K562 (cell line): ENCODE results near the gene IFIT2. TPM values are rescaled to one million over a fixed set of nuclear protein-coding genes. Genes with fewer than 3 reads are reported as not detected.

Experiments
- ATAC-seq: fragments of 200-7000 bp; cut with Tn5 transposase; 3 replicates; pipeline ENCODE4 v1.9.1; 2020; ENCODE audit warnings: moderate library complexity
- BruUV-seq: library from RNA; stranded (reverse); fragments of 400-500 nt; replicated peaks from 2 replicates; lab custom pipeline; 2021; lab: Mats Ljungman, UMichigan
- CTCF ChIA-PET: fragments of 300-600 bp; formaldehyde crosslinking; extraction: SDS; loops from one replicate; lab custom pipeline; 2021; ENCODE audit warnings: low intra/inter-chr PET ratio; lab: Yijun Ruan, JAX
- POLR2A ChIA-PET: fragments of 300-600, 350-650 bp; sonication (Branson Sonifier 250); formaldehyde crosslinking; extraction: SDS; loops from one replicate; lab custom pipeline; 2021; ENCODE audit warnings: antibody characterized with exemption, inconsistent platforms; lab: Yijun Ruan, JAX
- DNase-seq, 4 experiments: peaks; one replicate each; pipeline versions ENCODE4 v3.0.0 to v3.0.0-alpha.2; 2011 to 2018; ENCODE audit warnings: low spot score in 3 of 4, mixed read lengths in 3 of 4; ENCODE audit errors: extremely low read depth in 1 of 4
- FAIRE-seq: peaks from 2 replicates; lab custom pipeline; 2011; peaks lifted over from hg19 to GRCh38; lab: Jason Lieb, UNC
- H2AFZ ChIP-seq: 2 replicates; pipeline ENCODE4 v1.6.0; 2011; ENCODE audit warnings: low read depth, low read length, control low read depth, inconsistent platforms
- H3K27ac ChIP-seq: fragments of 200-600 bp; 3 replicates; pipeline ENCODE4 v1.8.0; 2011; ENCODE audit warnings: low read depth, mild to moderate bottlenecking, control low read depth, inconsistent platforms, low read length, moderate library complexity, mixed read lengths; ENCODE audit errors: extremely low read depth
- H3K27me3 ChIP-seq, 2 experiments: fragments of 300-600 bp in 1 of 2; 2 replicates in 1 of 2; 3 replicates in 1 of 2; pipeline versions ENCODE4 v1.6.0 to v1.8.0; 2011; ENCODE audit warnings: inconsistent platforms in 2 of 2, low read length in 2 of 2, mild to moderate bottlenecking in 1 of 2, mixed read lengths in 1 of 2, moderate library complexity in 1 of 2; ENCODE audit not compliant: control insufficient read depth in 2 of 2, insufficient read depth in 2 of 2
- H3K36me3 ChIP-seq: fragments of 300-600 bp; 3 replicates; pipeline ENCODE4 v1.8.0; 2011; ENCODE audit warnings: mild to moderate bottlenecking, low read length, inconsistent platforms; ENCODE audit not compliant: control insufficient read depth, insufficient read depth
- H3K4me1 ChIP-seq, 2 experiments: fragments of 200-600 bp in 1 of 2; replicated peaks in 1 of 2; 2 replicates in 1 of 2; 3 replicates in 1 of 2; pipeline versions ENCODE4 v1.5.1 to v1.8.0; 2011; ENCODE audit warnings: inconsistent platforms in 2 of 2, low read length in 2 of 2, mild to moderate bottlenecking in 1 of 2, mixed read lengths in 1 of 2, moderate library complexity in 1 of 2; ENCODE audit not compliant: control insufficient read depth in 2 of 2, insufficient read depth in 2 of 2
- H3K4me2 ChIP-seq: 2 replicates; pipeline ENCODE4 v1.6.1; 2011; ENCODE audit warnings: low read length, control low read depth, inconsistent platforms, mixed read lengths; ENCODE audit not compliant: insufficient read depth
- H3K4me3 ChIP-seq: fragments of 200-600 bp; sonication (generic), shearing (Covaris generic); 2 replicates; pipeline ENCODE4 v1.5.1; 2016; ENCODE audit warnings: control low read depth, inconsistent platforms
- H3K79me2 ChIP-seq: fragments of 200-600 bp; 3 replicates; pipeline ENCODE4 v1.8.0; 2011; ENCODE audit warnings: low read length, inconsistent platforms; ENCODE audit not compliant: control insufficient read depth, insufficient read depth
- H3K9ac ChIP-seq, 2 experiments: 2 replicates each; pipeline versions ENCODE4 v1.6.0 to v1.6.1; 2011; ENCODE audit warnings: low read depth in 2 of 2, low read length in 2 of 2, control low read depth in 1 of 2, inconsistent platforms in 1 of 2, mild to moderate bottlenecking in 1 of 2, mixed read lengths in 1 of 2; ENCODE audit not compliant: insufficient read depth in 1 of 2
- H3K9me1 ChIP-seq: one replicate; pipeline ENCODE4 v1.6.0; 2011; ENCODE audit warnings: inconsistent platforms, mild to moderate bottlenecking, low read length, moderate library complexity; ENCODE audit not compliant: control insufficient read depth, insufficient read depth
- H3K9me3 ChIP-seq: replicated peaks from 2 replicates; pipeline ENCODE4 v1.5.1; 2011; ENCODE audit warnings: low read depth, low read length, inconsistent platforms; ENCODE audit not compliant: control insufficient read depth, insufficient read depth
- H4K20me1 ChIP-seq: replicated peaks from 2 replicates; pipeline ENCODE4 v1.6.1; 2011; ENCODE audit warnings: low read length, inconsistent platforms, mixed read lengths; ENCODE audit not compliant: control insufficient read depth, insufficient read depth
- CHD1 ChIP-seq: fragments of 200-600 bp; sonication (generic); IDR thresholded peaks from one replicate; pipeline ENCODE4 v1.6.1; 2012; ENCODE audit warnings: mild to moderate bottlenecking, moderate library complexity, low read length, inconsistent platforms
- HIVEP1 ChIP-seq: fragments of 250-450 bp; sonication (Bioruptor Pico); IDR thresholded peaks from 2 replicates; pipeline ENCODE4 v1.4.0; 2020; ENCODE audit warnings: mild to moderate bottlenecking
- HNRNPL ChIP-seq: fragments of 200-400 bp; formaldehyde crosslinking; IDR thresholded peaks from 2 replicates; pipeline ENCODE4 v1.6.1; 2017; ENCODE audit warnings: low read depth, mild to moderate bottlenecking, low read length
- JUNB ChIP-seq: fragments of 450-650 bp; formaldehyde crosslinking; conservative IDR thresholded peaks from 2 replicates; pipeline ENCODE4 v1.4.0; 2020; ENCODE audit warnings: mild to moderate bottlenecking
- MIER1 ChIP-seq: fragments of 450-650 bp; IDR thresholded peaks from 2 replicates; pipeline ENCODE4 v1.6.1; 2016; ENCODE audit warnings: antibody characterized with exemption, mild to moderate bottlenecking, low read depth
- NCOR1 ChIP-seq: fragments of 450-650 bp; IDR thresholded peaks from 2 replicates; pipeline ENCODE4 v1.6.1; 2016; ENCODE audit warnings: mild to moderate bottlenecking, moderate library complexity
- RFX1 ChIP-seq: fragments of 450-650 bp; IDR thresholded peaks from 2 replicates; pipeline ENCODE4 v1.6.1; 2016; ENCODE audit warnings: mild to moderate bottlenecking, moderate library complexity
- SMAD1 ChIP-seq: fragments of 150-350 bp; IDR thresholded peaks from 2 replicates; pipeline ENCODE4 v1.6.1; 2014; ENCODE audit warnings: low read length, low read depth; ENCODE audit not compliant: partially characterized antibody
- ZNF232 ChIP-seq: sonication (generic); formaldehyde crosslinking; IDR thresholded peaks from 2 replicates; pipeline ENCODE4 v1.8.0; 2022; ENCODE audit warnings: mild to moderate bottlenecking, missing genetic modification reagents
- ZNF695 ChIP-seq: fragments of 450-650 bp; formaldehyde crosslinking; IDR thresholded peaks from 2 replicates; pipeline ENCODE4 v1.4.0; 2020; ENCODE audit warnings: mild to moderate bottlenecking, moderate library complexity
- ZSCAN29 ChIP-seq: fragments of 450-650 bp; IDR thresholded peaks from 2 replicates; pipeline ENCODE4 v1.6.1; 2017
- WGBS: fragments of 100-300 bp; shearing (Covaris generic); methylation state at CpG from one replicate; pipeline ENCODE4 v1.1.6; 2016; ENCODE audit warnings: low coverage, mixed read lengths; ENCODE audit not compliant: insufficient coverage; ENCODE audit errors: missing lambda C conversion rate; 5-methylcytosine and 5-hydroxymethylcytosine counted together
- in situ Hi-C: fragments of 300-500 bp; cut with MboI; formaldehyde crosslinking; loops from 4 replicates; pipeline ENCODE4 v1.15.0; 2018; ENCODE audit warnings: inconsistent platforms, mixed read lengths
- intact Hi-C: fragments of 100-400 bp; cut with micrococcal nuclease; formaldehyde crosslinking; loops from 2 replicates; pipeline ENCODE4 v1.14.2; 2022
- polyA plus RNA-seq, 8 experiments: library from polyadenylated mRNA; depleted of rRNA in 4 of 8; stranded (reverse) in 5 of 8; unstranded in 3 of 8; fragments of >200 nt; fragmentation: Nextera tagmentation in 2 of 8; fragmentation: Illumina TruSeq in 1 of 8; extraction: Ambion mirVana in 2 of 8; extraction: Trizol in 1 of 8; gene quantifications; 2 replicates each; pipeline versions ENCODE4 v1.2.1 to v1.2.3, GENCODE V29; 2011 to 2014; ENCODE audit warnings: inconsistent platforms in 1 of 8, missing spikeins in 1 of 8
- total RNA-seq, 7 experiments: library from RNA; depleted of rRNA in 6 of 7; stranded (reverse); fragments of >200 nt in 6 of 7; fragmentation: Illumina TruSeq in 2 of 7; extraction: Trizol in 2 of 7; gene quantifications; 2 replicates each; pipeline versions ENCODE4 v1.2.1 to v1.2.3, GENCODE V29; 2011 to 2021; ENCODE audit warnings: low replicate concordance in 1 of 7
- TF ChIP-seq, protein P1 (sequence below): sonication (generic); formaldehyde crosslinking; IDR thresholded peaks from 2 replicates; pipeline ENCODE4 v1.9.0; 2022; ENCODE audit warnings: mild to moderate bottlenecking, missing genetic modification reagents
- TF ChIP-seq, protein P2 (sequence below): fragments of 250-450 bp; sonication (Bioruptor Pico); IDR thresholded peaks from 2 replicates; pipeline ENCODE4 v1.5.0; 2020; ENCODE audit warnings: mild to moderate bottlenecking, borderline replicate concordance
- TF ChIP-seq, protein P3 (sequence below): fragments of 200-800 bp; sonication (Bioruptor generic); IDR thresholded peaks from 2 replicates; pipeline ENCODE4 v1.6.1; 2017; ENCODE audit warnings: missing genetic modification characterization, missing compliant biosample characterization
- TF ChIP-seq, protein P4 (sequence below): fragments of 450-650 bp; formaldehyde crosslinking; IDR thresholded peaks from 2 replicates; pipeline ENCODE4 v1.4.0; 2020; ENCODE audit warnings: mild to moderate bottlenecking, moderate library complexity
- TF ChIP-seq, protein P5 (sequence below): fragments of 250-450 bp; sonication (Bioruptor Pico); IDR thresholded peaks from 2 replicates; pipeline ENCODE4 v1.5.0; 2021
- TF ChIP-seq, protein P6 (sequence below): fragments of 250-450 bp; sonication (Bioruptor Pico); IDR thresholded peaks from 2 replicates; pipeline ENCODE4 v1.4.0; 2020

The IFIT2 gene
- total and polyA plus RNA-seq, 9 of the 15 experiments (the other 6 are each of a cell fraction or from before 2014, with no cell fraction given) = 0.03 to 0.25 (median 0.10) TPM; not detected in 1

DNA sequence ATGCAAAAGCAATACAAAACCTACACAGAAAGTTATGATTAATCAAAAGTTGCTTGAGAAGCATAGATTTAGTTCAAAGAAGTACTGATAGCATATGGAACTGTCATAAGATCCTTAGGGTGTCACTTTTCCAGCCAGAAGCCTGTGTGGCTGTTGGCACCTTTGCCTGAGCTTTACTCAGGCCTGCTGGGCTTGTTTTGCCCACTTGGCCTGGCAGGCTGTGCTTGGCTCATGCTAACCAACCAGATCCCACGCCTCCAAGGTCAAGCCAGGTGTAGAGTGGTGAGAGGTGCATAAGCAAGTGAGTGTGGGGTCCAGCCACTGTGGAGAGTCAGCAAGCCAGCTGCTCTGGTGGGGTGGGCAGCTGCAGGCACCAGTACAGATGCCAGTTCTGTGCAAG lies 38.3 kb upstream of the IFIT2 start:
- FAIRE-seq (no peak), ATAC-seq (no peak), DNase-seq (no peak)
- no peak overlapping the region for H2AFZ ChIP-seq
- H3K27me3 ChIP-seq = no peaks in the 10 kb centered on the region
- no peaks in the 10 kb centered on the region for H3K4me1 ChIP-seq
- BruUV-seq = no TSS peak
- no peaks in the 10 kb centered on the region for H3K79me2 ChIP-seq
- no peaks in the 10 kb centered on the region for H4K20me1 ChIP-seq
- no peak overlapping the region for H3K27ac ChIP-seq
- intact Hi-C loops (no loop called here), in situ Hi-C loops (no loop called here)
- ChIA-PET CTCF (no interaction called here), POLR2A (no interaction called here)
- H3K9me3 ChIP-seq = no peaks in the 10 kb centered on the region
- no peak overlapping the region for H3K9ac ChIP-seq
- 0% methylated on average over 1 of the region's 1 CpG for WGBS
- H3K9me1 ChIP-seq = no peaks in the 10 kb centered on the region
- H3K4me2 ChIP-seq = no peak overlapping the region
- H3K36me3 ChIP-seq = no peaks in the 10 kb centered on the region
- no peak overlapping the region for H3K4me3 ChIP-seq
- TF ChIP-seq, protein P1, sequence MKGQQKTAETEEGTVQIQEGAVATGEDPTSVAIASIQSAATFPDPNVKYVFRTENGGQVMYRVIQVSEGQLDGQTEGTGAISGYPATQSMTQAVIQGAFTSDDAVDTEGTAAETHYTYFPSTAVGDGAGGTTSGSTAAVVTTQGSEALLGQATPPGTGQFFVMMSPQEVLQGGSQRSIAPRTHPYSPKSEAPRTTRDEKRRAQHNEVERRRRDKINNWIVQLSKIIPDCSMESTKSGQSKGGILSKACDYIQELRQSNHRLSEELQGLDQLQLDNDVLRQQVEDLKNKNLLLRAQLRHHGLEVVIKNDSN = no peak
- TF ChIP-seq, protein P2, sequence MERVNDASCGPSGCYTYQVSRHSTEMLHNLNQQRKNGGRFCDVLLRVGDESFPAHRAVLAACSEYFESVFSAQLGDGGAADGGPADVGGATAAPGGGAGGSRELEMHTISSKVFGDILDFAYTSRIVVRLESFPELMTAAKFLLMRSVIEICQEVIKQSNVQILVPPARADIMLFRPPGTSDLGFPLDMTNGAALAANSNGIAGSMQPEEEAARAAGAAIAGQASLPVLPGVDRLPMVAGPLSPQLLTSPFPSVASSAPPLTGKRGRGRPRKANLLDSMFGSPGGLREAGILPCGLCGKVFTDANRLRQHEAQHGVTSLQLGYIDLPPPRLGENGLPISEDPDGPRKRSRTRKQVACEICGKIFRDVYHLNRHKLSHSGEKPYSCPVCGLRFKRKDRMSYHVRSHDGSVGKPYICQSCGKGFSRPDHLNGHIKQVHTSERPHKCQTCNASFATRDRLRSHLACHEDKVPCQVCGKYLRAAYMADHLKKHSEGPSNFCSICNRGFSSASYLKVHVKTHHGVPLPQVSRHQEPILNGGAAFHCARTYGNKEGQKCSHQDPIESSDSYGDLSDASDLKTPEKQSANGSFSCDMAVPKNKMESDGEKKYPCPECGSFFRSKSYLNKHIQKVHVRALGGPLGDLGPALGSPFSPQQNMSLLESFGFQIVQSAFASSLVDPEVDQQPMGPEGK (CRISPR knock-in tag) = no peak
- TF ChIP-seq ZSCAN29 = no peak
- TF ChIP-seq, protein P3, sequence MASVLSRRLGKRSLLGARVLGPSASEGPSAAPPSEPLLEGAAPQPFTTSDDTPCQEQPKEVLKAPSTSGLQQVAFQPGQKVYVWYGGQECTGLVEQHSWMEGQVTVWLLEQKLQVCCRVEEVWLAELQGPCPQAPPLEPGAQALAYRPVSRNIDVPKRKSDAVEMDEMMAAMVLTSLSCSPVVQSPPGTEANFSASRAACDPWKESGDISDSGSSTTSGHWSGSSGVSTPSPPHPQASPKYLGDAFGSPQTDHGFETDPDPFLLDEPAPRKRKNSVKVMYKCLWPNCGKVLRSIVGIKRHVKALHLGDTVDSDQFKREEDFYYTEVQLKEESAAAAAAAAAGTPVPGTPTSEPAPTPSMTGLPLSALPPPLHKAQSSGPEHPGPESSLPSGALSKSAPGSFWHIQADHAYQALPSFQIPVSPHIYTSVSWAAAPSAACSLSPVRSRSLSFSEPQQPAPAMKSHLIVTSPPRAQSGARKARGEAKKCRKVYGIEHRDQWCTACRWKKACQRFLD (CRISPR knock-in tag) = no peak
- TF ChIP-seq, protein P4, sequence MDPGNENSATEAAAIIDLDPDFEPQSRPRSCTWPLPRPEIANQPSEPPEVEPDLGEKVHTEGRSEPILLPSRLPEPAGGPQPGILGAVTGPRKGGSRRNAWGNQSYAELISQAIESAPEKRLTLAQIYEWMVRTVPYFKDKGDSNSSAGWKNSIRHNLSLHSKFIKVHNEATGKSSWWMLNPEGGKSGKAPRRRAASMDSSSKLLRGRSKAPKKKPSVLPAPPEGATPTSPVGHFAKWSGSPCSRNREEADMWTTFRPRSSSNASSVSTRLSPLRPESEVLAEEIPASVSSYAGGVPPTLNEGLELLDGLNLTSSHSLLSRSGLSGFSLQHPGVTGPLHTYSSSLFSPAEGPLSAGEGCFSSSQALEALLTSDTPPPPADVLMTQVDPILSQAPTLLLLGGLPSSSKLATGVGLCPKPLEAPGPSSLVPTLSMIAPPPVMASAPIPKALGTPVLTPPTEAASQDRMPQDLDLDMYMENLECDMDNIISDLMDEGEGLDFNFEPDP (CRISPR knock-in tag) = no peak
- no peak for TF ChIP-seq CHD1
- TF ChIP-seq HNRNPL = no peak
- no peak for TF ChIP-seq NCOR1
- no peak for TF ChIP-seq RFX1
- TF ChIP-seq, protein P5, sequence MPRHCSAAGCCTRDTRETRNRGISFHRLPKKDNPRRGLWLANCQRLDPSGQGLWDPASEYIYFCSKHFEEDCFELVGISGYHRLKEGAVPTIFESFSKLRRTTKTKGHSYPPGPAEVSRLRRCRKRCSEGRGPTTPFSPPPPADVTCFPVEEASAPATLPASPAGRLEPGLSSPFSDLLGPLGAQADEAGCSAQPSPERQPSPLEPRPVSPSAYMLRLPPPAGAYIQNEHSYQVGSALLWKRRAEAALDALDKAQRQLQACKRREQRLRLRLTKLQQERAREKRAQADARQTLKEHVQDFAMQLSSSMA (CRISPR knock-in tag) = no peak
- TF ChIP-seq, protein P6, sequence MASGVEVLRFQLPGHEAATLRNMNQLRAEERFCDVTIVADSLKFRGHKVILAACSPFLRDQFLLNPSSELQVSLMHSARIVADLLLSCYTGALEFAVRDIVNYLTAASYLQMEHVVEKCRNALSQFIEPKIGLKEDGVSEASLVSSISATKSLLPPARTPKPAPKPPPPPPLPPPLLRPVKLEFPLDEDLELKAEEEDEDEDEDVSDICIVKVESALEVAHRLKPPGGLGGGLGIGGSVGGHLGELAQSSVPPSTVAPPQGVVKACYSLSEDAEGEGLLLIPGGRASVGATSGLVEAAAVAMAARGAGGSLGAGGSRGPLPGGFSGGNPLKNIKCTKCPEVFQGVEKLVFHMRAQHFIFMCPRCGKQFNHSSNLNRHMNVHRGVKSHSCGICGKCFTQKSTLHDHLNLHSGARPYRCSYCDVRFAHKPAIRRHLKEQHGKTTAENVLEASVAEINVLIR (CRISPR knock-in tag) = no peak
- no peak for TF ChIP-seq ZNF232 (CRISPR knock-in tag)
- TF ChIP-seq JUNB (CRISPR knock-in tag) = no peak
- TF ChIP-seq HIVEP1 (CRISPR knock-in tag) = no peak
- no peak for TF ChIP-seq ZNF695
- TF ChIP-seq MIER1 = no peak
- no peak for TF ChIP-seq SMAD1
